GM23338 (cell line): ENCODE results near the gene ZNF217.

Experiments used
- ZNF114 ChIP-seq: fragments of 250-450 bp; sonication (Bioruptor Pico); IDR thresholded peaks from 2 replicates; pipeline ENCODE4 v1.5.0; 2020; ENCODE audit warnings: mild to moderate bottlenecking, moderate library complexity
- TF ChIP-seq, protein P1 (sequence below), 2 experiments: fragments of 200-600 bp in 1 of 2; sonication (generic) in 1 of 2; conservative IDR thresholded peaks; 2 replicates each; pipeline versions ENCODE4 v1.5.1 to v1.6.1; 2016 to 2017; ENCODE audit warnings: antibody characterized with exemption in 2 of 2, low read depth in 2 of 2, mild to moderate bottlenecking in 2 of 2, moderate library complexity in 1 of 2
- TF ChIP-seq, protein P2 (sequence below): IDR thresholded peaks from one replicate; pipeline ENCODE4 v1.6.1; 2018; ENCODE audit warnings: antibody characterized with exemption; ENCODE audit not compliant: unreplicated experiment

DNA sequence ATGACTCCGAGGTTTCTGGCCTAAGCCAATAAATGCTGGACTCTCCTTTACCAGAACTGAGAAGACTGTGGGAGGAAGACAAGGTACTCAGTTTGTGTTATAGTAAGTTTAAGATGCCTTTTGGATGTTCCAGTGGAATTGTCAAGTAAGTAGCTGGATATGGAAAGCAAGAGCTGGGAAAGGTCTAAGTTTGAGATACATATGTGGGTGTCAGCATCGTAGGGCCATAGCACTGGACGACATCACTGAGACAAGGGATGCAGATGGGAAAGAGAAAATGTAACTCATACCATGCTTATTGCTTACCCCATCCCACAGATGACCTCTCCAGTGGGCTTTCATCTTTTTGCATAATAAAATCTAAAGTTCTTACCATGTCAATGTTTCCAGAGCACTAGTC lies 45.5 kb upstream of the ZNF217 start:
- TF ChIP-seq, protein P1, sequence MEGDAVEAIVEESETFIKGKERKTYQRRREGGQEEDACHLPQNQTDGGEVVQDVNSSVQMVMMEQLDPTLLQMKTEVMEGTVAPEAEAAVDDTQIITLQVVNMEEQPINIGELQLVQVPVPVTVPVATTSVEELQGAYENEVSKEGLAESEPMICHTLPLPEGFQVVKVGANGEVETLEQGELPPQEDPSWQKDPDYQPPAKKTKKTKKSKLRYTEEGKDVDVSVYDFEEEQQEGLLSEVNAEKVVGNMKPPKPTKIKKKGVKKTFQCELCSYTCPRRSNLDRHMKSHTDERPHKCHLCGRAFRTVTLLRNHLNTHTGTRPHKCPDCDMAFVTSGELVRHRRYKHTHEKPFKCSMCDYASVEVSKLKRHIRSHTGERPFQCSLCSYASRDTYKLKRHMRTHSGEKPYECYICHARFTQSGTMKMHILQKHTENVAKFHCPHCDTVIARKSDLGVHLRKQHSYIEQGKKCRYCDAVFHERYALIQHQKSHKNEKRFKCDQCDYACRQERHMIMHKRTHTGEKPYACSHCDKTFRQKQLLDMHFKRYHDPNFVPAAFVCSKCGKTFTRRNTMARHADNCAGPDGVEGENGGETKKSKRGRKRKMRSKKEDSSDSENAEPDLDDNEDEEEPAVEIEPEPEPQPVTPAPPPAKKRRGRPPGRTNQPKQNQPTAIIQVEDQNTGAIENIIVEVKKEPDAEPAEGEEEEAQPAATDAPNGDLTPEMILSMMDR (conservative IDR thresholded peaks at IDR 0.05; ENCODE audit: low read depth in 2 of 2), result no peak
- TF ChIP-seq, protein P2, sequence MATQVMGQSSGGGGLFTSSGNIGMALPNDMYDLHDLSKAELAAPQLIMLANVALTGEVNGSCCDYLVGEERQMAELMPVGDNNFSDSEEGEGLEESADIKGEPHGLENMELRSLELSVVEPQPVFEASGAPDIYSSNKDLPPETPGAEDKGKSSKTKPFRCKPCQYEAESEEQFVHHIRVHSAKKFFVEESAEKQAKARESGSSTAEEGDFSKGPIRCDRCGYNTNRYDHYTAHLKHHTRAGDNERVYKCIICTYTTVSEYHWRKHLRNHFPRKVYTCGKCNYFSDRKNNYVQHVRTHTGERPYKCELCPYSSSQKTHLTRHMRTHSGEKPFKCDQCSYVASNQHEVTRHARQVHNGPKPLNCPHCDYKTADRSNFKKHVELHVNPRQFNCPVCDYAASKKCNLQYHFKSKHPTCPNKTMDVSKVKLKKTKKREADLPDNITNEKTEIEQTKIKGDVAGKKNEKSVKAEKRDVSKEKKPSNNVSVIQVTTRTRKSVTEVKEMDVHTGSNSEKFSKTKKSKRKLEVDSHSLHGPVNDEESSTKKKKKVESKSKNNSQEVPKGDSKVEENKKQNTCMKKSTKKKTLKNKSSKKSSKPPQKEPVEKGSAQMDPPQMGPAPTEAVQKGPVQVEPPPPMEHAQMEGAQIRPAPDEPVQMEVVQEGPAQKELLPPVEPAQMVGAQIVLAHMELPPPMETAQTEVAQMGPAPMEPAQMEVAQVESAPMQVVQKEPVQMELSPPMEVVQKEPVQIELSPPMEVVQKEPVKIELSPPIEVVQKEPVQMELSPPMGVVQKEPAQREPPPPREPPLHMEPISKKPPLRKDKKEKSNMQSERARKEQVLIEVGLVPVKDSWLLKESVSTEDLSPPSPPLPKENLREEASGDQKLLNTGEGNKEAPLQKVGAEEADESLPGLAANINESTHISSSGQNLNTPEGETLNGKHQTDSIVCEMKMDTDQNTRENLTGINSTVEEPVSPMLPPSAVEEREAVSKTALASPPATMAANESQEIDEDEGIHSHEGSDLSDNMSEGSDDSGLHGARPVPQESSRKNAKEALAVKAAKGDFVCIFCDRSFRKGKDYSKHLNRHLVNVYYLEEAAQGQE, result no peak
- TF ChIP-seq ZNF114 (CRISPR knock-in tag), result no peak
